NCI-H2227 (cell line): ENCODE results near the gene ERRFI1.

Experiments
- DNase-seq: peaks from one replicate; lab custom pipeline; 2025; ENCODE audit not compliant: unreplicated experiment; lab: John Stamatoyannopoulos, UW

Gene ERRFI1

DNA sequence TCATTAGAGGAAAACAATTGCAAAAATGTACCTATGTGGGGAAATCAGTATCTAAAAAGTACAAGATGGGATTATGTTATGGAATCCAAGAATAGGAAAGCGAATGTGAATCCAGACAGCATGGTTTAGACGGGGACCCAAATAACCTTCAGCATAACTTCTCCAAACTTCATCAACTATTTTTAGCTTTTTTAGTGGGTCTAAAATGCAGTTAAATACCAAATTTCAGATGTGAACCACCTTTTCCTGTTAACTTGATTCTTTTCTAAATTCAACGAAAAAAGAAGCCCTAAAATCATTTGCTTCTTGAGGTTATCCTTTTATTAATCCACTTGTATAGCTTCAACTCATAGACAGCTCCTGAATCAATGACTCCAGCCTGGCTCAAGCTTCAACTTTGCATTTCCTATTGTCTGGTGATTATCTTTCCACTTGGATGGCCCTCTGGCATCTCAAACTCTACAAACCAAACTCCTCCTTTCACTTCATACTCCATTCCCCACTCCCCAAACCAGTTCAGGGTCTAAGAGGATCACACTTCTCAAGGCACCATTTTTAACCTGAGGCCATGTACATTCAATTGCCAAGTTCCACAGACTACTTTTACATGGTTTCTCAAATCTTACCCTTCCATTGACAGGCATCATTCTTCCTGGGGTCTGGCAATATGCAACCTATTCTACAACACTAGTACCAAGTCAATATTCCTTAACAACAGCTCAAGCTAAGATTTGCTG lies 7.4 kb downstream of the ERRFI1 start:
- no peak for DNase-seq

DNA sequence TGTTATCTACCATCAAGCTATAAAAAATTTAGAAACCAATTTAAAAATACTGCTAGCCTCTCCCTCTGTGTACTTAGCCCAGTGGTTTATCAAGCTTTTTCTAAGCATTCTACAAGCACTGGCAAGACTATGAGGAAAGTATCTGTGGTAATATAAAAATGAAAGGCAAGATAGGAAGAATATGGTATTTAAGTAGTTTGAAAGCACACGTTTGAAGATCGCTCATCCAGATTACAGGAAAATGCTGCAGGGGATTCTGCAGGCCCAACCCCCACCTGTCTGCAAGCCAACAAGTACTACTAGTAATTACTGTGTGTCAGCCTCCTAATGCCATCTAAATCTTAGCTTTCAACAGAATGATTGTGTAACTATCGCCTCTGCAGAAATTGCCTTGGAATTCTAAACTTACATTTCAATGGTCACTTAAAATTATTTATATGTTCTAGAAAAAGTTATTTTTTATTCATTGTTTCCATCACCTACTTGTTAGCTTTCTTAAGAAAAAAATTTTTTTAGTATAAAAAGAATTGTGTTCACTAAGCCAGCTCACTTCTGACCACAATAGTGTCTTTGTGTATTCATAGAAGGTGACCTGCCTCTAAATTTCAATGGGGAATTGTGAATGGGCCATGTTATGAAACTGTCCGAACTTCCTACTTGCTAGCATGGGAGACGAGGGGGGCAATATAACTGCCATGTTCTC lies 8.5 kb downstream of the ERRFI1 start:
- DNase-seq: peak; percentile 43

DNA sequence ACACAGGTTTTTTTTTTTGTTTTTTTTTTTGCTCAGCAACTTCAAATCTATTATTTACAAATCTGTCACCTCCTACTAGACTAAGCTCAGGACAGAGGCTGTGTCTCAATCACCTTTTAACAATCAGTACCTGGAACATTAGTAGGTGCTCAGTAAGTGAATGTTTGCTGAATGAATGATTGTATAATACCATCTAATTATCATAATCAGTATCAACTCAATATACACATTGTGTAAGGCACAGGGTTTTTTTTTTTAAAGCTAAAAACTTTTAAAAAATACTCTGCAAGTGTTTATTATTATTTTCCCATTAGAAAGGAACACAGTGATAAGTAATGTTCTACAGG lies 9.2 kb downstream of the ERRFI1 start:
- no peak for DNase-seq

DNA sequence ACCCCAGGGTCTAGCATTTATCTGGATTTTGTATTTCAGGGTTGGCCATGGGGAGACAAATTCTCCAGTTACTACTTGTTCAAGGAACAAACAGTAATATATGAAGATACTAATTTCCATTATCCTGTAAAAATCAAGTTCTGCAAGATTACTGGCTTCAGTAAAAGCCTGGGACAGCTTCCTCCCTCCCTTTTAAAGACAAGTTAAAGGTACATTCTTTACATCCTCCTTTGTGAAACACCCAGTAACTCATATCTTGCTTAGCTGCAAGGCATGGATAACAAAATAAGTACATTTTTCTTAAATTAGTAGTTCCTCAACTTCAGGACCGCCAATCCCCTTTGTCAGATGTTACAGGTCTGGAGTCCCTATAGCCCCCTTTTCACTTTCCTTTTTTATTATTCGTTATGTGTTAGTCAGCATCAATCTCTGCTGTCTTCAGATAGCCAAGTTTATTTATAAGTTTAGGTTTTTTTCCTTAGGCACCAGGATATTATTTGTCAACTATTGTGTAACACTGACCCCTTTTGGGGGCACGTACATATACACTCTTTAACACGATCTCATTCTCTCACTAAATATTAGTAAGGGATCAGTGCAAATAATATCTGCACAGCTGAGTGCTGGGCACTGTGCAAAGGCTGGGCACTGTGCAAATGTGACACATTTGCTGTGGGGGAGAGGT lies 9.8 kb downstream of the ERRFI1 start:
- no peak for DNase-seq

DNA sequence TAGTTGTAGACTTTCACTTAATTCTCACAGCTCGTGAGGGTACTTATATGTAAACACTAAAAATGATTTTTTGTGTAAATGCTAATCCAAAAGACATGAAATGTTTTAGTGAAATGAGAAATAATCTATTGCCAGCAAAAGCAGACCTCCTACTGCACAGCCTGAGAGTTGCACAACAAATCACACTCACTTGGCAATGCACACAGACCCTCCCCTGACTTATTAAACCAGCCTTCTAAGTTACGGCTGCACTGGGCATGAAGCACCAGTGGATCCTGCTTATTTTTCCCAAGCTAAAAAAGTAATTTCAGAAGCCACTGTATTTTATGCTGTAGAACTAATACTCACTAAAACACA lies 10.3 kb downstream of the ERRFI1 start:
- no peak for DNase-seq

DNA sequence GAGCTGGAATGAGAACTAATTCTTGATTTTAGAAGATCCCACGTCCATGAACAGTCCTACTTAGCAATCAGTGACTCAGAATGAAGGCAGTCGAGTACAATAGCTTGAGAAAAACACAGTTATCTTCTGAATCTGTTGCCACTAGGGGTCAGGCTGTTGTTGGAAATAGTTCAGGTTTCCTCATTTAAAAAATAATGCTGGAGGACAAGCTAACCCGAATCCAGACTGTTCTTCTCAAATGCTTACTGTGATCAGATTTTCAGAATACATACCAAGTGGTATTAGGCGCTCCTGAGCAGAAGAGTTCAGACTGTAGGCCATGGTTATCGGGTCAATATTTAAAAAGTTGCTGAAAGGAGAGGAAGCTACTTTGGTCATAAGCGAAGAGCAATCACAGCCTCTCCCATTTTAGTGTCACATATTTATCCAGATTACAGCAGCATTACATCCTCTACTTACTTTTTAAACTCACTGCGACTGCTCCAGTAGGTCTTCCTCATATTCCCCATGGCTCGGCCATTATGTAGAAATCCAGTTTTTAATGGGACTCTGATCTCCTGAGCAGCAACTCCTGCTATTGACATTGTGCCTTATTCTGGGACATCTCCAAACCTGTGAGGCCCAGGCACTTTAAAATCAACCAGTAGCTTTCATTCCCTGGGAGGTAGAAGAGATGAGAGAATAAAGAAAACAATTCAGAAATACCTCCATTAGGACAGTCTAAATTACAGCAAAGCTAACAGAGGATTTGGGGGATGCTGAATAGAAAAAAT lies 10.9 kb downstream of the ERRFI1 start:
- DNase-seq: peak; percentile 78

DNA sequence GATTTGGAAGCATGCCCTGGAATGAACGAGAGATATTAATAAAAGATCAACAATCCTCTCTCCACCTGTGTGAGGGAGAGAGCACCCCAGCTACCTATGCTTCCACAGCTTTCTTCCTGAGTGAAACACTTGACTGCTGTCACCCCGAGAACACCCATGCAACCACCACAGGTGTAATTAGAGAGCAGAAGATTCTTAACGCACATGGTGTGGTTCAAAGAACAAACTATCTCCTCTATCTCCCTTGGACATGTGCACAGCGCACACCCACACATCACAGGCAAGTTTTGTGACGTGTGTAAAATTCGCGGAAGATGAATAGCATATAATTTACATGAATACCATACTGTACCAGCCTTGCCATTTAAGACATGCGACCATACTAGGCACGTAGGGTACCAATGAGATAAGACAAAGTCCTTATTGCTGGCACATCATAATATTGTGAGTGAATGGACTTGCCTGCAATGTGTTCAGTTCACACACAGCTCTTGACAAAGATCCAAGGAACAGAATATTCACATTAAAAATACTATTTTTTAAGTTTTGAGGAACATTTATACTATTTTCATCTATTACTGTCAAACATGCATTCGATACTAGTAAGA lies 11.6 kb downstream of the ERRFI1 start:
- DNase-seq: no peak

DNA sequence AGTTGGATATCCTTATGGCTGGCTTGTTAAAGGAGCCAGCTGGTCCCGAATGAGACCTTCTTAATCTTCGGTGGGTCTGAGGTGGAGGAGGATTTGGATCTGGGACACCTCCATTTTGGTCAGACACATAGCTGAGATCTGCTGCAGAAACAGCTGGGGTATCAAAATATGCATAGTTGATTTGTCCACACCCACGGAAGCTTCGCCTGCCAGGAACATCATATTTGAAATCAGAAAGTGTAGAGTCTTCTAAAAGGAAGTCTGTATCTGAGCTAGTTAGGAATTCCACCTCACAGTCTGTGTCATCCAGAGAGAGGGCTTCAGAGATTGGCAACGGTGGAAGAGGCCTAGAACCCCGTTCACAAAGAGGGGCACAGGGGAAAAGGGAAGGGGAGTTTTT lies 12.3 kb downstream of the ERRFI1 start:
- no peak for DNase-seq

DNA sequence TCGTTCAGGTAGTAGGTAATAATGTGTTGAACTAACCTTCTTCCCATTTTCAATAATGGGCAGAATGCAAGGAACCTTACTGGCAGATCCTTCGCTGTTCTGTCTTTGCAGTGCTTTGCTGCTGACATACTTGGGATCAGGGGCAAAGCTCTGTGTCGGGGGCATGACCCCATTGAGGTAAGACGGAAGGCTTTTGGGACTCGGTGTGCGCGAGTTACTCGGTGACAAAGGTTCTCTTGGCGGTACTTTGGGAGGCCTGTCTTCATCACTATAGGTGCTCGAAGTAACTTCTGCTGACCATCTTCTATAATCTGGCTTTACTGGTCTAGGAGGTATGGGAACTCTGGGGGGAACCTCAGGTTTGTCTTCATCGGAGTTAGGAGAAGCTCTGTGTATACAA lies 12.7 kb downstream of the ERRFI1 start:
- no peak for DNase-seq

DNA sequence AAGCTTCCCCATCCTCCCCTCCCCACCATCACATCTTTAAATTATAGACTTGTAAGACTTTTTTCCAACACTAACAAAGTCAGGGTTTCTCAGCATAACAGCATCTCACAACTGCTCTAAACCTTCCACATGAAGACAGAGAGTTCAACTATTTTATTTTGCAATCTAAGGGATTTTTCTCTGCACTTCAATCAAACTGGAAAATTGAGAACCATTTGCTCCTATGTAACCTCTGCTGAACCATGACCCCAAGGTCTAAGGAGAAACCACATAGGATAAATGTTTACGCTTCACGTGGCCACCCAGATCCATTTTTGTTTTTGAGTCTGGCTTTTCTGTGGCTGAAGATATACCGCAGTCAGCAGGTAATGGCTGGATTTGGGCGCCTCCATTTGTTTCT lies 13.2 kb downstream of the ERRFI1 start:
- no peak for DNase-seq

DNA sequence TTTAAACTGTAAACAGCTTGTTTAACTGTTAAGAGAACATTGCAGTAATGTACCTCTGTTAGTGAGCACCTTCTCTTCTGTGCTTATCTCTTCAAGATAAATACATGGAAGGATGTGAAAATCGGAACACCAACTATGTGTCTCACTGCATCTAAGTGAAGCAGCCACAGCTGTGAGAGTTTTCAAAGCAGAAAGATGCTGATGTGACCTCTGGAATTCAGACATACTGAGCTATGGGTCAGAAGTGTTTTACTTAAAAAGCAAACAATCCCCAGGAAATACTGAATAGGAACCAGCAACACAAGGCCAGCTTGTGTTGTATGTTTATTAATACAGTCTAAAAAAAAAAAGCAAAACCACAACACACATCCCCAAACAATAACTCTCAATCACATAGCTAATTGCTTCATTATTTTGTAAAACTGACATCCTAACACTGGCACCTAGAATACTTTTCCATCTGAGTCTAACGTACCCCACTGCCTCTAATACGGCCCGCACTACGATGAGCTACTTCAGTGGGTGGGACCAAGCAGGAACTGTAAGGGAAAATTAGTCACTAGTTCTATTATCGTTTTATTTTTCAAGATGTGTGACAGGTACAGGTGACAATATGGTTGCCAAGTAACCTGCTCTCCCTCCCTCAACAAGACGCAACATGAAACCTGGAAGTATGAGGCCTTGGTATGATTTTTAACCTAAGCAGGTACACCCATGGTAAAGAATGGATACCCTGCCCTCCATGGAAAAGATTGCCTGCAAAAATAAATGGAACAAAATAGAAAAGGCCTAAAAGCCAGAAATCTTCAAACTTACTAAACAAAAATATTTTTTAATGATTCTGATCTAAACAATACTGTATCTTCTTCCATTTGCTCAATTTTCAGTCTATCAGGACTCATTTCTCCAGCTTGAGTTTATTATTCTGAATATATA lies 13.9 kb downstream of the ERRFI1 start:
- DNase-seq: no peak

DNA sequence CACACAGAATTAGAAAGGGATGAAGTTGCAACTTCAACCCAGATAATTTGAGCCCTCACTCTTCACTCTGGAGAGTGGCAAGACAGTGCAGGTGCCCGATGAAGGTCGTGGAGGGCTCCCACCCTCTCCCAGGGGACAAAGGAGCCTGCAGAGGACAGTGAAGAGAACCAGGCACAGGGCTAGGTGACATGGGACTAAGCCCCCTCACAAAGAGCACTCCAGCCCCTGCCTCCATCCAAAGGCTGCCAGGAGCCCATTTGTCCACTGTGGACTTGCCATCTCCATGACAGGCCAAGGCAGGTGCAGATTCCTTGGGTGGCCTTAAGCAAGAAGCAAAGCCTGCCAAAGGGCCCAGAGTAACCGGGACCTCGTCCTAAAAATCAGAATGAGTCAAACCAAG lies 15.1 kb downstream of the ERRFI1 start:
- DNase-seq: no peak

DNA sequence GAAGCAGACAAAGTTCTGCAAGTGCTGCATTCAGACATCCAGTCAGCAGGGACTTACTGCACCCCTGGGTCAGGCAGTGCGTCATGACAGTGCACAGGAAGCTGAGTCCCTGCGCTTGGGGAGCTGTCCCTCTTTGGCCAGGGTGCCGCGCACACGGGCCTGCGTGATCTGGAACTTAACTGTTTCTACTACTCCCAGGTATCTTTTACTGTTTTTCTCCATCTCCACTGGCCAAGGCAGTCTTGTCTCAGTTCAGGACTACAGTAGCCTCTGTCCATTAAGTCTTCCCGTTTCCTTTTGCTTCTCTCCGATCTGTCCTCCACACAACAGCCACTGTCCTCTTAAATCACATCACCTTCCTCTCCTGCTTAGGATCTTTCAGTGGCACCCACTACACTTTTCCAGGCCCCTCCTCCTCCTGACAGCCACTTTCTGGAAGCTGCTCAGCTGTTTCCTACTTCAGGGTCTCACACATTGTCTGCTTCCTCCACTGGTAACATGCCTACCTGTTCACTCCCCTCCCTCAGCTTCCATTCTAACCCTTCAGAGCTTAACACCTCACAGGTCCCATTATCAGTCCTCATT lies 15.9 kb downstream of the ERRFI1 start:
- DNase-seq: no peak

DNA sequence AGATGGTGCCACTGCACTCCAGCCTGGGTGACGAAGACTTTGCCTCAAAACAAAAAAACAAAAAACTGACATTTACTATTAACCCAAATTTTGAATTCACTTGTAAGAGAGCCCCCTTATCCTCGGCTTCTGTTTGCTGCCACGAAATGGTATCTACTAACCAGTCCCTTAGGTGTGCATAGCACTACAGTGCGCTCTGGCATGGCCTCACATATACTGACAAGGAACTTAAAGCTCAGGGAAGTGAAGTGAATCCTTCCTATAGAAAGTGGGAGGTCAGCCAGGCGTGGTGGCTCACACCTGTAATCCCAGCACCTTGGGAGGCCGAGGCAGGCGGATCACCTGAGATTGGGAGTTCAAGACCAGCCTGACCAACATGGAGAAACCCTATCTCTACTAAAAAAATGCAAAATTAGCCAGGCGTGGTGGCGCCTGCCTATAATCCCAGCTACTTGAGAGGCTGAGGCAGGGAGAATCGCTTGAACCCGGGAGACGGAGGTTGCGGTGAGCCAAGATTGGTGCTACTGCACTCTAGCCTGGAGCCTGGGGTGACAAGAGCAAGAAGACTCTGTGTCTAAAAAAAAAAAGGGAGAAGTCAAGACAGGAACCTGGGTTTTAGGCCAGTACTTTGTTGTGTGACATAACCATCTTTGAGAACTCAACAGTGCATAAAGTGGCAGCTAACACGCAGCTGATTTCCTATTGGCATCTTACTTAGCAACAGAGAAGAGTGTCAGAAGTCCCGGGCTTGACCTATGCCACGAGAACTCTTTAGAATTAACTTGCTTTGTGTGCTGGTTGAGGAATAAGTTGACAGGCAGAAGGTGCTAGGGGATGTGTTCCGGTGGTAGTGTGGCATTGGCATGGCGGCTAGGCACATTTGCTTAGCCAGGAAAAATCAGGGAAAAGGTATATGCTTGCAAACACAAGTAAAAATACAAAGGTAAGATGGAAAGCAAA lies 16.8 kb downstream of the ERRFI1 start:
- no peak for DNase-seq

DNA sequence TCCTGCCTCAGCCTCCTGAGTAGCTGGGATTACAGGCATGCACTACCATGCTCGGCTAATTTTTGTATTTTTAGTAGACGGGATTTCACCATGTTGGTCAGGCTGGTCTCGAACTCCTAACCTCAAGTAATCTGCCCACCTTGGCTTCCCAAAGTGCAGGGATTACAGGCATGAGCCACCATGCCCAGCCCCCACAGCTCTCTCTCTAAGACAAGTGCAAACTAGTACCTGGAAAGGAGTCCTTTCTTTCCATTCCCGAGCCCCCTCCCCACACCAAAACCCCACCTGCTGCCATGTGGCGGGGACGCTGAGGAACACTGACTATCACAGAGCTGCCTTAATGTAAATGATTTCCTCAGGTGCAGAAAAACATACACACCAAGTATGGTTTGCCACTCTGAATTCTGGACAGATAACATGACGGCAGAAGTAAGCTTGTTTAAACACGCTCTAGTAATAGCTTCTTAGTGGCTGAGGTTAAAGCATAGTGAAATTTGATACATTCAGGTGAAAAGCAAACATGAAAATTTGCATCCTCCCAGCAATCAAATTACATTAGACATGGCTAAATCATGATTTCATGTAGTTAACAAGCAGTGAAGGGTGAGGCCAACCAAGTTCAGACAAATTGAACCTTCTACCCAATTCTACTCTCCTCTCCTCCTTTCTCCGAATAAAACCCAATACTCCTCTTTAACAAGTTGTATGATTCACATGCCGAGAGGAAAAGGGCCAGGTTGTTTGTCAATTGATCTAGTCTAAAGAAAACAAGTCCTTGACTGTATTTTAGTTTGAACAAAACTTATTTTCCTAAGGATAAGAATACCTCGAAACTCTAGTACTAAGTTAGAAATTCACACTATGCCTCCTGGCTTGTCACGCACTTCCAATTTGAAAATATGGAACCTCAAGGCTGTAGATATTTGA lies 19.8 kb downstream of the ERRFI1 start:
- no peak for DNase-seq

DNA sequence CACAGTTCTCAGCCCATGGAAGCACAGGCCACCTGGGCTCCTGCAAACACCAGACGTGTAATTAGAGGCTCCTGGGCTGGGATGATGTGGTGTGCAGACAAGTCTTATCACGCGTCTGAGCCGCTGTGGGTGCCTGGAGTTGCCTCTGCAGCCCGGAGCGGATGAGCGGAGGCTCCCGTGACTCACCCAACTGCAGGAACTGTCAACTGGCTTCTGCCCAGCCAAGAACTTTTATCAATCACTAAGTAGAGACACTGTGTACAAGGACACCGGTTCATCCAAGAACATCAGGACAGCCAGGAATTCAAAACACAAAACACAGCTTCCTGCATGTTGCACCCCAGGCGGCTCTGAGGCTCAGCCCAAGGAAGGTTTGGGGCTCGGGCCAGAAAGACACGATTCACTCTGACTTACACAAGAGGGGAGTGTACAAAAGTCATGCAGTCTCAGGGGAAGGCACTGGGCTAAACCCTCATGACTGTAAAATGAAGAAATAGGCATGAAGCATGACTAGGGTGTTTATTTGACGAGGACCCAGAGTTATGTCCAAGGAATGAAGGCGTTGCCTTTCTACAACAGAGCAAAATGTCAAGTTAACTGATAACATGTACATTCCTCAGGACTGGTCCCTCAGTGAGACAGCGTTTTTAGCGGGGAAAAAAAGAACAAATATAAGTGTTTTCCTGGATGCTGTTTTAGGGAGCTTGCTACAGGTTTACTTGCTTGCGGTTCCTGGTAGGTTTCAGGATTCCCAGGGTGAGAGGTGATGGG lies 21.1 kb downstream of the ERRFI1 start:
- DNase-seq: peak; percentile 76
